A673 (cell line): ENCODE data around the gene TICAM2.

Experiments used
- EZH2 ChIP-seq: fragments of 200-600 bp; sonication (generic); IDR thresholded peaks from 2 replicates; pipeline ENCODE4 v1.6.1; 2017; ENCODE audit warnings: borderline replicate concordance, low read depth, mild to moderate bottlenecking, mixed read lengths, antibody characterized with exemption, low read length; ENCODE audit not compliant: poor library complexity, severe bottlenecking
- TF ChIP-seq, protein P1 (sequence below): fragments of 300-800, 200-600 bp; sonication (generic); conservative IDR thresholded peaks from 2 replicates; pipeline ENCODE4 v1.5.1; 2017; ENCODE audit warnings: low read depth, mild to moderate bottlenecking, antibody characterized with exemption, low read length, moderate library complexity, mixed read lengths

- TF ChIP-seq, protein P1, sequence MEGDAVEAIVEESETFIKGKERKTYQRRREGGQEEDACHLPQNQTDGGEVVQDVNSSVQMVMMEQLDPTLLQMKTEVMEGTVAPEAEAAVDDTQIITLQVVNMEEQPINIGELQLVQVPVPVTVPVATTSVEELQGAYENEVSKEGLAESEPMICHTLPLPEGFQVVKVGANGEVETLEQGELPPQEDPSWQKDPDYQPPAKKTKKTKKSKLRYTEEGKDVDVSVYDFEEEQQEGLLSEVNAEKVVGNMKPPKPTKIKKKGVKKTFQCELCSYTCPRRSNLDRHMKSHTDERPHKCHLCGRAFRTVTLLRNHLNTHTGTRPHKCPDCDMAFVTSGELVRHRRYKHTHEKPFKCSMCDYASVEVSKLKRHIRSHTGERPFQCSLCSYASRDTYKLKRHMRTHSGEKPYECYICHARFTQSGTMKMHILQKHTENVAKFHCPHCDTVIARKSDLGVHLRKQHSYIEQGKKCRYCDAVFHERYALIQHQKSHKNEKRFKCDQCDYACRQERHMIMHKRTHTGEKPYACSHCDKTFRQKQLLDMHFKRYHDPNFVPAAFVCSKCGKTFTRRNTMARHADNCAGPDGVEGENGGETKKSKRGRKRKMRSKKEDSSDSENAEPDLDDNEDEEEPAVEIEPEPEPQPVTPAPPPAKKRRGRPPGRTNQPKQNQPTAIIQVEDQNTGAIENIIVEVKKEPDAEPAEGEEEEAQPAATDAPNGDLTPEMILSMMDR: no peak
- no peak for TF ChIP-seq EZH2
Measured at GRCh38 chr5:115532517-115532916, 69.8 kb downstream of the TICAM2 start.
